Activated CD4-positive, alpha-beta memory T cell treated with anti-CD3 and anti-CD28 coated beads, Interleukin-2, amount 10 ng/mL, durations not matched to agents 7 days and 5 days (primary cell): Measurements from ENCODE around the gene SUMO2. TPM values are rescaled to one million over a fixed set of nuclear protein-coding genes. Genes with fewer than 3 reads are reported as not detected.
"Not testable (repeated sequence)": the region's sequence is repeated elsewhere in the genome, so short reads cannot be mapped to it uniquely, and the experiment has no call there.

ENCODE experiments used
- CTCF ChIA-PET: fragments of 350-600 bp; sonication (Branson Sonifier 250); formaldehyde crosslinking; loops from one replicate; lab custom pipeline; 2021; ENCODE audit warnings: antibody characterized with exemption, inconsistent platforms; lab: Charles Lee
- POLR2A ChIA-PET: fragments of 350-600 bp; sonication (Branson Sonifier 250); formaldehyde crosslinking; loops from one replicate; lab custom pipeline; 2021; ENCODE audit warnings: antibody characterized with exemption; lab: Charles Lee
- DNase-seq: peaks from one replicate; pipeline ENCODE4 v3.0.0-alpha.2; 2020
- H3K27ac Mint-ChIP-seq: one replicate; pipeline ENCODE4 v1.8.0; 2021; ENCODE audit warnings: mild to moderate bottlenecking, mixed read lengths
- H3K27me3 Mint-ChIP-seq: one replicate; pipeline ENCODE4 v1.8.0; 2021; ENCODE audit warnings: mixed read lengths
- H3K36me3 Mint-ChIP-seq: one replicate; pipeline ENCODE4 v1.8.0; 2021; ENCODE audit warnings: low read depth, mixed read lengths
- H3K4me1 Mint-ChIP-seq: one replicate; pipeline ENCODE4 v1.8.0; 2021; ENCODE audit warnings: mixed read lengths
- H3K4me3 Mint-ChIP-seq: one replicate; pipeline ENCODE4 v1.8.0; 2021; ENCODE audit warnings: mild to moderate bottlenecking, mixed read lengths
- H3K9me3 Mint-ChIP-seq: one replicate; pipeline ENCODE4 v1.8.0; 2021; ENCODE audit warnings: mixed read lengths
- total RNA-seq, 2 experiments: library from RNA; stranded (reverse); gene quantifications; one replicate each; pipeline ENCODE4 v1.2.3, GENCODE V29; 2021

Gene SUMO2
- total RNA-seq, 2 experiments from 2014 or later: 548 to 559 TPM

DNA sequence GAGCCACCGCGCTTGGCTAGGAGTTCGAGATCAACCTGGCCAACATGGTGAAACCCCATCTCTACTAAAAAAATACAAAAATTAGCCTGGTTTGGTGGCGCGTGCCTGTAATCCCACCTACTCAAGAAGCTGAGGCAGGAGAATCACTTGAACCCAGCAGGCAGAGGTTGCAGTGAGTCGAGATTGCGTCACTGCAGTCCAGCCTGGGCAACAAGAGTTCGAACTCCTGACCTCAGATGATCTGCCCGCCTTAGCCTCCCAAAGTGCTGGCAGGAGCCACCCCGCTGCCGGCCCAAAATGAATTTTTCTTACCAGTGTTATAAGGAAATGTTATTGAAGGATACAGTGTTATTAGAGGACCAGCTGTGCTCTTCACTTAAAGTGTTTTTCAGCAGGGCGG, 25.0 kb upstream of the SUMO2 start:
- no peaks in the 10 kb centered on the region for H3K27me3 Mint-ChIP-seq
- no peak overlapping the region for H3K27ac Mint-ChIP-seq
- H3K9me3 Mint-ChIP-seq: no peaks in the 10 kb centered on the region
- CTCF ChIA-PET: interaction anchor here (1.8 kb wide), 1 partner anchor 246 kb away, joined by 7 read pairs; no protein-coding TSS in a partner anchor
- no peak for DNase-seq
- peaks cover 31% of the 10 kb centered on the region for H3K36me3 Mint-ChIP-seq
- peaks cover 31% of the 10 kb centered on the region for H3K4me1 Mint-ChIP-seq
- POLR2A ChIA-PET: interaction anchor here (1.4 to 5.6 kb wide), 3 partner anchors 53 to 64 kb away, joined by 3 to 43 read pairs (median 15); partner anchors contain the start of genes GGA3, JPT1, MIF4GD and MRPS7
- peak overlapping the region; percentile 50 for H3K4me3 Mint-ChIP-seq

DNA sequence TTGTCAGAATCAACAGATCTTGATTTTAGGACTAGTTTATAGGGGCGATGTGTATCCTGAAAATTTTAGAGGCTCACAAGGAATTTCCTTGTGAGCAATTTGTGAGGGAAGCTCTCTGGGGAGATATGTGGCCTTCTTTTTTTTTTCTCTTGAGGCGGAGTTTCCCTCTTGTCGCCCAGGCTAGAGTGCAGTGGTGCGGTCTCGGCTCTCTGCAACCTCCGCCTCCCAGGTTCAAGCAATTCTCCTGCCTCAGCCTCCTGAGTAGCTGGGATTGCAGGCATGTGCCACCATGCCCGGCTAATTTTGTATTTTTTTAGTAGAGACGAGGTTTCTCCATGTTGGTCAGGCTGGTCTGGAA, 24.3 kb upstream of the SUMO2 start:
- H3K27me3 Mint-ChIP-seq, H3K9me3 Mint-ChIP-seq, DNase-seq, H3K27ac Mint-ChIP-seq: not testable (repeated sequence)
- Mint-ChIP-seq H3K4me3 (peak overlapping the region; percentile 86), H3K4me1 (peaks cover 31% of the 10 kb centered on the region), H3K36me3 (peaks cover 31% of the 10 kb centered on the region)
- CTCF ChIA-PET: interaction anchor here (0.6 to 3.0 kb wide), 5 partner anchors 27 to 246 kb away, joined by 3 to 21 read pairs (median 8); partner anchors contain the start of gene MIF4GD
- POLR2A ChIA-PET: interaction anchor here (0.9 to 5.6 kb wide), 7 partner anchors 9 to 247 kb away, joined by 3 to 43 read pairs (median 8); partner anchors contain the start of genes GGA3, MIF4GD, MRPS7 and SUMO2

DNA sequence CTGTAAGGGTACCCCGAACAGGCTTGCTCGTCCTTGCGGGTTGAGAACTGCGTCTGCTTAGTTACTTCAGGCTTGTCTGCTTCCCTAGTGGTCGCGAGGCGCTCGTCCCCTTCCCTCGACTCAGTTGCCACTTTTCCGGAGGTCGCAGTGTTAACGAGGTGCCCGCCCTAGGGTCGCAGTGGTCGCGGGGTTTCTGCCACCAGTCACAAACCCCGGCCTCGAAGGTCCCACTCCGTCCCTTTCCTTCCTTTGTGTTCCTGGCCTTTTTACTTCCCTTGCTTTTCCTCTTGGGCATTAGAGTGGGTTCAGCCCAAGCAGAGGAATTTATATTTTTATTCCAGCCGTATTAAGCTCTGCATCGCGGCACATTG, 23.0 kb upstream of the SUMO2 start:
- ChIA-PET CTCF (interaction anchor here (0.9 to 3.0 kb wide), 10 partner anchors 30 to 244 kb away, joined by 3 to 21 read pairs (median 4); no protein-coding TSS in a partner anchor), POLR2A (interaction anchor here (0.6 to 5.6 kb wide), 34 partner anchors 8 to 333 kb away, joined by 3 to 43 read pairs (median 5); partner anchors contain the start of genes ATP5PD, FDXR, GGA3 and JPT1)
- Mint-ChIP-seq H3K36me3 (peaks cover 23% of the 10 kb centered on the region), H3K4me1 (peaks cover 36% of the 10 kb centered on the region), H3K4me3 (peak overlapping the region; percentile 86), H3K27ac (peak overlapping the region; percentile 97), H3K27me3 (no peaks in the 10 kb centered on the region), H3K9me3 (no peaks in the 10 kb centered on the region)
- DNase-seq: no peak

DNA sequence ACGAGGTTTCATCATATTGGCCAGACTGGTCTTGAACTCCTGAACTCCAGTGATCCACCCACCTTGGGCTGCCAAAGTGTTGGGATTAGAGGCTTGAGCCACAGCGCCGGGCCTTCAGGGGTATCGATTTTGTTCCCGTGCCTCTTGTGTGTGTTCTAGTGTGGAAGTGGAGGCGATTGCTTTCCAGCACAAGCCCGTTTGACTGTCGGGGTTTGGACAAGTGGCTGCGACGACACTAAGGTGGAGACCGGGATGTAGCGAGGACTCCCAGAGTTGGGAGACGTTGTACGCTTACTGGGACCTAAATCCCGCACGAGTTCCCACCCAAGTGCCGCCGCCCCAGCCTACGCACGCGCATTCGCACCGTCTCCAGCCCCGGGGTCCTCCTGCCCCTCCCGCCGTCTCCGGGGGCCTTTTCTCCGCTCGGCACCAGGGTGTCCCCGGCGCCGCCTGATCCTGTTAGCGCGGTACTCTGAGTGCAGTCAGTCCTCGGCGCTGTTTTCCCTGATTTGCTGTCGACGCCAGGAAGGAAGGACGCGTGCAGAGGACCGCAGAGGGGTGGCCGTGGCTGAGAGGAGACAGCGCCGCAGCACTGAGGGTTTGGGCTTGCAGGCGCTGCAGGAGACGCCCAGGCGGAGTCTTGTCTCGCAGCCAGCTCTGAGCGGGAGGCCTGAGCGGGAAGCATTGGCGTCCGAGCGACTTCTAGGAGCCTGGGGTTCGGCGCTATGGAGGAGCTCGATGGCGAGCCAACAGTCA, 22.5 kb upstream of the SUMO2 start, which contains the start of gene NUP85:
Gene NUP85 (plus strand): TSS at position 643 of the 756 bp plus-strand sequence. CDS start 83 bp downstream, at position 726.
- CTCF ChIA-PET: interaction anchor here (0.5 to 3.0 kb wide), 13 partner anchors 14 to 244 kb away, joined by 3 to 21 read pairs (median 4); partner anchors contain the start of gene NT5C
- POLR2A ChIA-PET: interaction anchor here (0.6 to 5.6 kb wide), 32 partner anchors 9 to 332 kb away, joined by 3 to 43 read pairs (median 6); partner anchors contain the start of genes ARMC7, ATP5PD, FDXR and GGA3
- H3K27ac Mint-ChIP-seq: peak within 1 kb of the TSS; percentile 97
- DNase-seq: peak; percentile 91
- H3K27me3 Mint-ChIP-seq: no peaks in the 10 kb centered on the region
- H3K36me3 Mint-ChIP-seq: peaks cover 19% of the 10 kb centered on the region
- peaks cover 36% of the 10 kb centered on the region for H3K4me1 Mint-ChIP-seq
- H3K4me3 Mint-ChIP-seq: peak within 1 kb of the TSS; percentile 86
- H3K9me3 Mint-ChIP-seq: no peaks in the 10 kb centered on the region

DNA sequence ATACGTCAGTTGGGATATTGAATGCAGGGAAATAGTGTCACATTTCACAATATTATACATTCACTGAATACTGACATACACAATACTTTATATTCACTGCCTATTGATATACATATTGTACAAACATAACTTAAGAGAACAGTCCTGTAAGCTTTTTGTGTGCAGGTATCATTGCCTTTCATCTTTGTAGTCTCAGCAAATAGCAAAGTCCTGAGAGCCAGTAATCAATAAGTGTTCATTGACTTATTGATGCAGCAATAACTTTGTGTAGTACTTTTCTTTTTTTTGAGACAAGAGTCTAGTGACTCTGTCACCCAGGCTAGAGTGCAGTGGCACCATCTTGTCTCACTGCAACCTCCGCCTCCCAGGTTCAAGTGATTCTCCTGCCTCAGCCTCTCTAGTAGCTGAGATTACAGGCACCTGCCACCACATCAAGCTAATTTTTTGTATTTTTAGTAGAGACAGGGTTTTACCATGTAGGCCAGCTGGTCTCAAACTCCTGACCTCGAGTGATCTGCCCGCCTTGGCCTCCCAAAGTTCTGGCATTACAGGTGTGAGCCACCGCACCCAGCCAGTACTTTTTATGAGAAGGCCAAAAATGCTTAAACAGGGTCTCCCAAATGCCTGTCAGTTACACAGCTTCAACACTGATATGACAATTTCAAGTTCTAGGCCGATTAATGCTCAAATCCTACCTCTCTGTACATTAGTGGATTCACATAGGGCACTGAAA, 17.3 kb upstream of the SUMO2 start:
- H3K36me3 Mint-ChIP-seq: no peaks in the 10 kb centered on the region
- H3K4me1 Mint-ChIP-seq: peaks cover 13% of the 10 kb centered on the region
- ChIA-PET POLR2A (interaction anchor here (1.4 to 2.5 kb wide), 3 partner anchors 10 to 69 kb away, joined by 3 to 13 read pairs (median 9); partner anchors contain the start of genes NT5C and SUMO2), CTCF (interaction anchor here (0.6 to 5.6 kb wide), 9 partner anchors 11 to 238 kb away, joined by 3 to 158 read pairs (median 13); partner anchors contain the start of gene MIF4GD)
- peaks cover 1% of the 10 kb centered on the region for H3K27me3 Mint-ChIP-seq
- no peak for DNase-seq
- H3K27ac Mint-ChIP-seq: no peak overlapping the region
- no peaks in the 10 kb centered on the region for H3K9me3 Mint-ChIP-seq
- no peak overlapping the region for H3K4me3 Mint-ChIP-seq

DNA sequence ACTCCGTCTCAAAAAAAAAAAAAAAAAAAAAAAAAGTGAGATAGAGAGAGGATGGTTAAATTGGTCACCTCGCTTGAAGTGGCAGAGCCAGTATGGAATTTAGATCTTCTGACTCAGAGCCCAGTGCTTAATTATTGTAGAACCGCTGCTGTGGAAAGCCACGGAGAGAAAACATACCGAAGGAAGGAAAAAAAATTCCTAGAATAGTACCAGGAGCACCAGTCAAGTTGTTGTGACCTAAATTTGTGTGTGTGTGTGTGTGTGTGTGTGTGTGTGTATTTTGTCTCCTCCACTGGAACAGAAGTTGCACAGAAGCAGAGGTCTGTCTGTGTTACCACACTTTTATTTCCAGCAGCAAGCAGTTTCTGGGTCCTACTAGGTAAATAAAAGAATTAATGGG, 12.1 kb upstream of the SUMO2 start:
- Mint-ChIP-seq H3K9me3 (no peaks in the 10 kb centered on the region), H3K27me3 (peaks cover 1% of the 10 kb centered on the region), H3K27ac (no peak overlapping the region), H3K4me3 (no peak overlapping the region), H3K4me1 (peaks cover 1% of the 10 kb centered on the region), H3K36me3 (no peaks in the 10 kb centered on the region)
- ChIA-PET POLR2A (no interaction called here), CTCF (no interaction called here)
- DNase-seq: no peak

DNA sequence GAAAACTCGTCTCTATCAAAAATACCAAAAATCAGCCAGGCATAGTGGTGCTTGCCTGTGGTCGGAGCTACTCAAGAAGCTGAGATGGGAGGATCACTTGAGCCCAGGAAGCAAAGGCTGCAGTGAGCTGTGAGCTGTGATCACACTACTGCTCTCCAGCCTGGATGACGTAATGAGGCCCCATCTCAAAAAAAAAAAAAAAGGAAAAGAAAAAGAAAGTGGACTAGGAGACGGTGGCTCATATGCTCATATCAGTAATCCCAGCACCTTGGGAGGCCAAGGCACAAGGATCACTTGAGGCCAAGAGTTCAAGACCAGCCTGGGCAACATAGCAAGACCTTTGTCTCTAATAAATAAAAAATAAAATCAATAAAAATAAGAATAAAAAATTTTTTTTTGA, 8.8 kb upstream of the SUMO2 start:
- Mint-ChIP-seq H3K36me3 (no peaks in the 10 kb centered on the region), H3K27me3 (no peaks in the 10 kb centered on the region), H3K4me3 (no peak overlapping the region), H3K4me1 (peaks cover 13% of the 10 kb centered on the region), H3K27ac (no peak overlapping the region), H3K9me3 (no peaks in the 10 kb centered on the region)
- DNase-seq: no peak
- ChIA-PET CTCF (interaction anchor here (0.5 to 8.1 kb wide), 7 partner anchors 8 to 120 kb away, joined by 3 to 80 read pairs (median 3); partner anchors contain the start of gene MIF4GD), POLR2A (interaction anchor here (1.4 to 2.0 kb wide), 3 partner anchors 8 to 18 kb away, joined by 3 to 9 read pairs (median 4); partner anchors contain the start of genes NUP85 and SUMO2)

DNA sequence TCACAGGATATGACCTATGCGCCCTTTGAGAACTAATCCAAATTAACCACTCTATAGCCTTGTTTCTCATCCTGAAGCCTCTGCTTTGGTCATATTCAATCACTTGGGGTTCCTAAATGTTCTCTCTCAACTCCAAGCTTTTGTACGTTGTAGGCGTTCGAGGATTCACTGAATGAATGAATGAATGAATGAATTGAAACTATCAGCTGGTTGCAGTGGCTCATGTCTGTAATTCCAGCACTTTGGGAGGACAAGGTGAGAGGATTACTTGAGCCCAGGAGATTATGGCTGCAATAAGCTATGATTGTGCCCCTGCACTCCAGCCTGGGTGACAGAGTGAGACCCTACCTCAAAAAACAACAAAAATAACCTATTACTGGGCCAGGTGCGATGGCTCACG, 5.9 kb upstream of the SUMO2 start:
- H3K4me3 Mint-ChIP-seq: no peak overlapping the region

DNA sequence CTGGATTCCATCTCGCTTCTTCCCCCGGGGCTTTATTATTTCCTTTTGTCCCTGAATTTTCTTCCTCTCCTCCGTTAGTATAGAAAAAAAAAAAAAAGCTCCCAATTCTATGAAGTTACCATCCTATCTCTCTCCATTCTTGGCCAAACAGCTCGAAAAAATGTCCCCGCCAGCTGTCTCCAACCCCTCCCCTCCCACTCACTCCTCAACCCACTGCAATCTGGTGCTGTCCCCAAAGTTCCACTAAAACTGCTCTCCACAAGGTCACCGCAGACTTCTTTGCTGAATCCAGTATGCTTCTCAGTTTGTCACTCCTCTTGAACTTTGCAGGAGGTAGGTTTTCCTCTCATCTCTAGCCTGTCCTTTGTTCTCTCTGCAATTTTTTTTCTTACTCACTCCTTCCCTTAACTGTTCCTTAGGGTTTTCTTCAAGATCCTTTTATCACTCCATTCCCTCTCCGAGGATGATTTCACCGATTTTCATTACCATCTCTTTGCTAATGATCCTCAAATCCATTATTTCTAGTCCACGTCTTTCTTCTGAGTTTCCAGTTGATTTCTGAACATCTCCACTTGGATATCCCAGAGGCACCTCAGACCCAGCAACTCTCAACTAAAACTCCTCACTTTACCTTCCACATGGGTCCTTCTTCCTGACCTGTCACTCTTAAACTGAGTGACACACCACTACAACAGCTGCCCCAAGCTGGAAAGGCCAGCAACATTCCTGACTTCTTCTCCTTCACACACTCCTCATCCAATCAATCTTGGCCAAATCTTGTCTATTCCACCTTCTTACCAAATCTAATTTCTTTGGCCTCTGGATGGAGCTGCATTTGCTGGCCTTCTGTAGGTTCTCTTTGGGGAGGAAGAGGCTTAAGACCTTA, 1.5 kb upstream of the SUMO2 start:
- Mint-ChIP-seq H3K27me3 (no peaks in the 10 kb centered on the region), H3K4me1 (peaks cover 43% of the 10 kb centered on the region), H3K9me3 (no peaks in the 10 kb centered on the region), H3K4me3 (peak overlapping the region; percentile 74), H3K27ac (peak overlapping the region; percentile 99), H3K36me3 (peaks cover 23% of the 10 kb centered on the region)
- CTCF ChIA-PET: interaction anchor here (0.9 to 2.8 kb wide), 6 partner anchors 7 to 105 kb away, joined by 3 to 13 read pairs (median 6); partner anchors contain the start of genes NT5C and SLC25A19
- no peak for DNase-seq
- POLR2A ChIA-PET: interaction anchor here (1.0 to 2.9 kb wide), 16 partner anchors 10 to 221 kb away, joined by 3 to 23 read pairs (median 5); partner anchors contain the start of genes ARMC7, GRB2, JPT1 and MIF4GD

More for the DNA sequence above, 5.9 kb upstream of the SUMO2 start:
- Mint-ChIP-seq H3K36me3 (no peaks in the 10 kb centered on the region), H3K4me1 (peaks cover 24% of the 10 kb centered on the region), H3K27ac (peak overlapping the region; percentile 86), H3K27me3 (no peaks in the 10 kb centered on the region), H3K9me3 (no peaks in the 10 kb centered on the region)
- DNase-seq: no peak
- POLR2A ChIA-PET: interaction anchor here (0.7 to 2.2 kb wide), 14 partner anchors 8 to 216 kb away, joined by 3 to 11 read pairs (median 6); partner anchors contain the start of genes HID1, JPT1, MIF4GD and NUP85
- CTCF ChIA-PET: interaction anchor here (0.8 to 8.1 kb wide), 7 partner anchors 12 to 227 kb away, joined by 3 to 80 read pairs (median 5); partner anchors contain the start of gene NUP85

DNA sequence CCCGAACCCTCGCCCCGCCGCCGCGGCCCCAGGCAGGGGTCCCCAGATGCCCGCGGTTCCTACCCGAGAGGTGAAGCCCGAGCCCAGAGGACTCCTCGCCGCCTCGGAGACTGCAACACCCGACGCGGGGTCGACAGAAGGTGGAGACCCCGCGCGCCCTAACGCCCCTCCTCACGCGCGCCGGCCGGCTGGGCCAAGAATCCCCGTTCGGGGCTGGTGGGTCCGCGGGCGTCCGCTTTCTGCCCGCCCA, 515 bp downstream of the SUMO2 start:
- H3K4me1 Mint-ChIP-seq: peaks cover 45% of the 10 kb centered on the region
- DNase-seq: no peak
- H3K27ac Mint-ChIP-seq: peak overlapping the region; percentile 78
- POLR2A ChIA-PET: interaction anchor here (1.0 to 2.9 kb wide), 14 partner anchors 8 to 433 kb away, joined by 3 to 23 read pairs (median 5); partner anchors contain the start of genes ARMC7, JPT1, MRPL58 and NUP85
- CTCF ChIA-PET: no interaction called here
- no peaks in the 10 kb centered on the region for H3K27me3 Mint-ChIP-seq
- H3K36me3 Mint-ChIP-seq: peaks cover 37% of the 10 kb centered on the region
- no peaks in the 10 kb centered on the region for H3K9me3 Mint-ChIP-seq
- H3K4me3 Mint-ChIP-seq: peak overlapping the region; percentile 82

DNA sequence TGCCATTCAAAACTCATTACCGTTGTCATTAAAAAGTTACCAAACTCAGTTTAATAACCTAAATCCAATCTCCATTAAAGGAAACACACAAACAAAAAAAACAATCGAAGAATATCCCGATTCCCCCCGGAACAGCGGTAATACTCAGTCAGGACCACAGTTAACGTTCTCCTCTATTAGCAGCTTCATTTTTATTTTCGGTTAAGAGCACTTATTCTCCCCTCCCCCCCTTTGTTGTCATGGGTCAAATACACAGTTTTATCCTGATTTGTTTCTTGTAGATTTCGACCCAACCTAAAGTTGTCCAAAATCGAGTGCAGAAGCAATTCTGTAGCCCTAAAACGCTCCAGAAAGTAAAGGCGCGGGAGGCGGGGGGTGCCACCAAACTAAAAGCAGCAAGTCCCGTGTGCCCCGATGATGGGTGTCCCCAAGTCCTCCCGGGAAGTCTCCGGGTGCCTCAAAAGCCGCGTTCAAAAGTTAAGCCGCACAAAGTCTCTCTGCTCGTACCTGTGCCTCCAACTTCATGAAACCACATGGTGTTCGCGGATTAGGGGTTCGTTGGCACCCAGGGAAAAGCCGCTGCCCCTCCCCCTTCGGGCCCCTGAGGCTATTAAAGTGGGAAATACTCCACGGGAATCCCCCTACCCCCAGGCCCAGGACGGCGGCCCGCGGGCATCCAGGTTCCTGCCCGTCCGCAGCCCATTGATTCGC, 996 bp downstream of the SUMO2 start:
- H3K36me3 Mint-ChIP-seq: peaks cover 38% of the 10 kb centered on the region
- H3K27ac Mint-ChIP-seq: peak overlapping the region; percentile 78
- peak; percentile 51 for DNase-seq
- no peaks in the 10 kb centered on the region for H3K27me3 Mint-ChIP-seq
- peak overlapping the region; percentile 82 for H3K4me3 Mint-ChIP-seq
- no peaks in the 10 kb centered on the region for H3K9me3 Mint-ChIP-seq
- ChIA-PET POLR2A (interaction anchor here (0.6 to 2.9 kb wide), 20 partner anchors 8 to 169 kb away, joined by 3 to 23 read pairs (median 5); partner anchors contain the start of genes ARMC7, GGA3, JPT1 and MRPS7), CTCF (interaction anchor here (0.5 to 2.4 kb wide), 6 partner anchors 10 to 220 kb away, joined by 3 to 19 read pairs (median 6); partner anchors contain the start of gene MRPL58)
- peaks cover 46% of the 10 kb centered on the region for H3K4me1 Mint-ChIP-seq
